HG02571 (cell line): ENCODE measurements around the gene CARD14.
"Not testable (repeated sequence)": the region's sequence is repeated elsewhere in the genome, so short reads cannot be mapped to it uniquely, and the experiment has no call there.

Experiments used
- ATAC-seq: cut with Tn5 transposase; IDR thresholded peaks from one replicate; pipeline ENCODE4 v1.9.1; 2021; ENCODE audit warnings: mild to moderate bottlenecking, moderate library complexity; ENCODE audit not compliant: unreplicated experiment

Gene CARD14

DNA sequence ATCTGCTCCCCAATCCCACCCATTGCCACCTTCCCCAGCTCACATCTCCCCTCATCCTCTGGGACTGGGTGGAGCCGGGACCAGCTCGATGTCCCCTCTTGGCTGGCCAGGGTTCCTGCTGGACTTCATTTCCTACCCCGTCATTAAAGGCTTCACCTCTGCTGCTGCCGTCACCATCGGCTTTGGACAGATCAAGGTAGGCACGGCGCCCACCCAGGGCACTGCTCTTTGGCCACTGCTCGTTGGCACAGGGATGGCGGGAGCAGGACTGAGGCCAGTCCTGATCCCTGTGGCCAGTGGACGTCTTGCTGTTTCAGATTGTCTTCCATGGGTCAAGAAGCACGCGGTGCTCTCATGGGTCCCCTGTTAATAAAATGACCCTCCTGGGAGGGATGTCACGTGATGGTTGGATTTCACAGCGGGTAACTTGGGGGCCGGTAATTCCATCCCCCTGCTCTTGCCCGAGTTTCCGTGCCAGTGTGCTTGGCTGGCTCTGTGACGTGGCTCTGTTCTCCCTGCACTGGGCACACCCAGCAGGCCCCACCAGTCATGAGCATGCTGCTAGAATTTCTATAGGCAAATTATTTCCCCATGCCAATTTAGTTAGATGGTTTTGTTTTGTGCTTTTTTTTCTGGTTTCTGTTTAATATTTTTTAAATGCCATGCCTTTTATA is 53.4 kb downstream of the CARD14 start:
- no peak for ATAC-seq

DNA sequence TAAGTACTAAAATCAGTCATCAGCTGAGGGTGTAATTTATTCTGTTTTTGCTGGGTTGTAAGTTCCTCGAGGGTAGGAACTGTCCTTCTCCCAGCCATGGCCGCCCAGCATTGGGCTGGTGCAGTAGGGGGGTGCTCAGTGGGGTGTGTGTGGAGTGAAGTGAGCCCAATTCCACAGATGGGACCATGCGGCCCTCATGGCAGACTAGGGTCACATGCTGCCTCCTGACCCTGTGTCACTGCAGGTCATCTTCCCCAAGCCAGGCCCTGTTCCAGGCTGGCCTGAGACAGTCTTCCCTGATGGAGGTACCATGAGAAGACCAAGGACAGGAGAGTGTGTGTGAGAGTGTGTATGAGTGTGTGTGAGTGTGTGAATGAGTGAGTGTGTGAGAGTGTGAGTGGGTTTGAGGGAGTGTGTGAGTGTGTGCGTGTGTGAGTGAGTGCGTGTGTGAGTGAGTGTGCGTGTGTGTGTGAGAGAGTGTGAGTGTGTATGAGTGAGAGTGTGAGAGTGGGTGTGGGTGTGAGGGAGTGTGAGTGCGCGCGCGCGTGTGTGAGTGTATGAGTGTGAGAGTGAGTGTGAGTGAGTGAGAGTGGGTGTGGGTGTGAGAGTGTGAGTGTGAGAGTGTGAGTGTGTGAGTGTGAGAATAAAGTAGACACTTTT is 54.1 kb downstream of the CARD14 start:
- ATAC-seq, result no peak

DNA sequence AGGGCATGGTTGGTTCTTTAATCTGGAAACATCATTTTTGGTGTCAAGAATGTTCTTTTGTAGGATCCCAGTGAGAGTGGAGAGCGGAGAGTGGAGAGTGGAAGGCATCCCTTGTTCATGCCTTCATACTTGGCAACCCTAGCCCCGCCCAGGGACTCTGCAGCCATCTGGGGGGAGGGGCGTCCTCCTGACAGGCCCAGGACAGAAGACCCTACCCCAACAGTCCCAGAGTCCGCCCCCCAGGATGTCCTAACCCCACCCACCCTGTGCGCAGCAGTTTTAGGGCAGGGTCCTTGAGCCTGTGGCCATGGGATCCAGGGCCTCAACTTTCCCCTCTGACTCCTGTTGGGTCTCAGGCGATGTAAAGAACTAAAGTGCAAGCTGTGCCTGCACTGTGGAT is 54.9 kb downstream of the CARD14 start:
- ATAC-seq, result no peak

DNA sequence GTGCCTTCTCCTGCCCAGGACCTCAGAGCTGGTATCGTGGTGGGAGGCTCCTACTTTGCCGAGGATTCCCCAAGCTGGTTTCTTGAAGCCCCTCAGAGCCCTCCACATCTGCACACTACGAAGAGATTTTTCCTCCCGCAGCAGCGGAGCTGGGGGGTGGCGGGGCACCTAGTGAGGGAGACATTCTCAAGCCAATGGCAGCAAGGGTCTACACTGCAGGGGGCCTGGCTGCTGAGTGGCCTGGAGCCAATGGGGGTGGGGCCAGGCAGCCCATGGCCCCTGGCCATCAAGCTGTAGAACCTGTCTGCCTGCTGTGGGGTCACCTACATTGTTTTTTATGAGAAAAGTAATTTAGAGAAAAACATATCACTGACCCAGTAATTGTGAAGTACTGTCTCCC is 55.4 kb downstream of the CARD14 start:
- no peak for ATAC-seq

DNA sequence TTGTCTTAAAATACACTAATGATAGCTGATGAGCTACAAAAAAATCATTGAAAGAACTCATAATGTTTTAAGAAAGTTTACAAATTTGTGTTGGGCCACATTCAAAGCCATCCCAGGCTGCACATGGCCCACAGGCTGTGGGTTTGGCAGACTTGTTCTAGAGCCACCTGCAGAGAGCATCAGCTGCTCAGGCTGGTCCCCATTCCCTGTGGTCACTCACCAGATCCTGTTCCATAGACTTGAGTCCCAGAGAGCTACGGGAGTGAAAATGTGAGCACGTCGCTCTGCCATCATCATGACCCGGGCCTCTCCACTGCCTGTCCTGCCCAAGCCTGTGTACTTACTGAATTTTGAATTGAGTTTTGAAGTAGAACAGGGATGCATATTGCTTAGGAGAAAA is 57.3 kb downstream of the CARD14 start:
- ATAC-seq, result no peak

DNA sequence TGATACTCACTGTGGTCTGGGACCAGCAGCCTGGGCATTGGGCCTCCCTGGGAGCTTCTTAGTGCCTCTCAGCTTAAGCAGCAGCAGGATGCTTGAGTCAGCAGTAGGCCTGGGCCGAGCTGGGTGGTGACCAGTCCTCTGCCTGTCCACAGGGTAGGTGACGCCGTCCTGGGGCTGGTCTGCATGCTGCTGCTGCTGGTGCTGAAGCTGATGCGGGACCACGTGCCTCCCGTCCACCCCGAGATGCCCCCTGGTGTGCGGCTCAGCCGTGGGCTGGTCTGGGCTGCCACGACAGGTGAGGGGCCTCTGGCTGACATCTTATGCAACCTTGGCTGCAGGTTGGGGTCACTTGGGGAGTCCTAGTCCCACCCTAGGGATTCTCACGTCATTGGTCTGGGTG is 57.8 kb downstream of the CARD14 start:
- ATAC-seq, result no peak

DNA sequence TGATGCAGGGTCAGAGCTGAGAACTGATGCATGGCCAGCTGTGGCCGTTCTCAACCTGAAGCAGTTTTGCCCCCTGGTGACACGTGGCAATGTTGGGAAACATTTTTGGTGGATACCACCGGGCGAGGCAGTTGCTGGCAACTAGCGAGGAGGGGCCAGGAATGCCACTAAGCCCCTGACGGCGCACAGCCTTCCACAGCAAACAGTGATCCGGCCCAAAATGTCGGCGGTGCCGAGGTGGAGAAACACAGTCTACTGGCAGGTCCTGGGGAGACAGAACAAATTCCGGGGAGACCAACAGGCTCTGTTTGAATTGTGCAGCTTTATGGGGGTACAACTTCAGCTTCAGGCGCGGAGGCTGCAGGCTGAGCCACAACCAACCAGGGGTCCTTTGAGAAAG is 58.6 kb downstream of the CARD14 start:
- no peak for ATAC-seq

DNA sequence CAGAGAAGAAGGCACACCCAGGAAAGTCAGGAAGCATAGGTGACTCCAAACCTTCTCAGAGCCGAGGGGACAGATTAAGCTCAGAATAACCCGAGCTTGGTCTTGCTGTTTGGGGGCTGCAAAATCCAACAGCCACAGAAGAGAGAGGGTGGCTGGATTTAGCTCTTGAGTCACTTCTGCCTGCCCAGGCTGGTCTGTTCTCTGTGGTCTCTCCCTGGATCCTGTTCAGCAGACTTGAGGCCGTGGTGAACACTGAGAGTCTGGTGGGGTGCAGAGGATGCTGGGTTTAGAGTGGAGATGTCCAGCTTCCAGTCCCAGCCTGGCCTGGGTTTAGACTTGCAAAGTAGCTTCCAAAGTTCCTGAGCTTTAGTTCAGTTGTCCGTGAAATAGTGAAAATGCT is 59.2 kb downstream of the CARD14 start:
- ATAC-seq, result no peak

DNA sequence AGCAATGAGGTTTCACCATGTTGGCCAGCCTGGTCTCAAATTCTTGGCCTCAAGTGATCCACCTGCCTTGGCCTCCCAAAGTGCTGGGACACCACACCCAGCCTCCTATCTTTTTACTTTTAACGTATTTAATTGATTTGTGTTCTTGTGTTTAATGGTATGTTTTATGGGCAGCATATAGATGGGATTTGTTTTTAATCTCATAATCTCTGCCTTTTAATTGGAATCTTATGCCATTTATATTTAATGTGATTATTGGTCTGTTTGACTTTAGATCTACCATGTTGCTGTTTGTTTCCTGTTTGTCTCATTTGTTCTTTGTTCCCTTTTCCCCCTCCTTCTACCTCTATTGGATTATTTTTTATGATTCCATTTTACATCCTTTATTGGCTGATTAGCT is 62.6 kb downstream of the CARD14 start:
- no peak for ATAC-seq

DNA sequence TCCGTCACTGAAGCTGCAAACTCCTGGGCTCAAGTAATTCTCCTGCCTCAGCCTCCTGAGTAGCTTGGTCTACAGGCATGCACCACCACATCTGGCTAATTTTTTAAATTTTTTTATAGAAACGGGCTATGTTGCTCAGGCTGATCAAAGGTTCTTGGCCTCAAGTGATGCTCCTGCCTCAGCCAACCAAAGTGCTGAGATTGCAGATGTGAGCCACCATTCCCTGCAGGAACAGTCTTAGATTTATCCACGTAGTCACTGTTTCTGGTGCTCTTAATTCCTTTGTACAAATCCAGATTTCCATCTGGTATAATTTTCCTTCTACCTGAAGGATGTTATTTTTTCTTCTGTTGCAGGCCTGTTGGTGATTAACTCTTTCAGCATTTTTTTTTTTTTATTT is 63.4 kb downstream of the CARD14 start:
- ATAC-seq, result no peak

DNA sequence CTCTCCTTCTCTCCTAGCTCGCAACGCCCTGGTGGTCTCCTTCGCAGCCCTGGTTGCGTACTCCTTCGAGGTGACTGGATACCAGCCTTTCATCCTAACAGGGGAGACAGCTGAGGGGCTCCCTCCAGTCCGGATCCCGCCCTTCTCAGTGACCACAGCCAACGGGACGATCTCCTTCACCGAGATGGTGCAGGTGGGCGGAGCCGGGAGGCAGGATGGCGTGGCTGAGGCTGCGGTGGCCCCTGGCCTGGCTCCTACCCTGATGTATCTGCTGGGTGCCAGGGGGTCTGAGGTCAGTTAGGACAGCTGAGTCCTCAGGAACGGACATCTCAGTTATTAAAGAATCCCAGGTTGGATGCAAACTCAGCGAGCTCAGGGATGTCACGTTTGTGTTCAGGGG is 67.1 kb downstream of the CARD14 start:
- ATAC-seq, result no peak

GRCh38 chr17:80237386-80237785 is 67.6 kb downstream of the CARD14 start:
- no peak for ATAC-seq

GRCh38 chr17:80242505-80242904 is 72.7 kb downstream of the CARD14 start:
- no peak for ATAC-seq

DNA sequence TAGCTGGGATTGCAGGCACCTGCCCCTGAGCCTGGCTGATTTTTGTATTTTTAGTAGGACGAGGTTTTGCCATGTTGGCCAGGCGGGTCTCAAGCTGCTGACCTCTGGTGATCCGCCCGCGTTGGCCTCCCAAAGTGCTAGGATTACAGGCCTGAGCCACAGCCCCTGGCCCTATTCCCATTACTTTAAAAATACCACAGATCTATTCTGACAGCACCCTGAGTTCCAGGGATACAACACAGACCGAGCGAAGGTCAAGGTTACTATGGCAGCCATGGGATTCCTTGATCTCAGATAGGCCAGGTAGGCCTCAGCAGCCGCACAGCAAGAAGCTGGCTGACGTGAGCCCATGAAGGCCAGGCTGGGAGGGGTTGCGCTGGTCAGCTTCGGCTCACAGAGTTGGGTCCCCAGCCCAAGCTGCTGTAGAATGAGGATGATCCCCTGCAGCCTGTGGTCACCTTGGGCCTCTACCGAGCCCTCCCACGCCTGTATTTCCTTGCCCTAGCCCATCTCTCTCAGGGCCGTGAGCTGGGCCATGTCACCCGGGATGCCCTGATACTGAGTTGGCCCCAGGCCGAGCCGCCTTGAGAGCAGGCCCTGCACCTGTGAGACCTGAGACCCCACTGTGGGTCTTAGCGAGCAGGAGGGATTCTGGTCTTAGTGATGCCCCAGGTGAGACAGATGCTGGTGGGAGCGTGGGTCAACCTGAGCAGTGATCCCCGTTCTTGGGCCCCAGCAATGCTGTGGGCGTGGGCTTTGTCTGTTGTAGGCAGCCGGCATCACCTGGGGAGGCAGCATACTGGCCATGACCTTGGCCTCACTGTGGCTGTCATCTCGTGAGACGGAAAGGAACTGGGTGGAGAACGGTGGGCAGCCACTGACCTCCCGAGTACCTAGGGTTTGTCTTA is 74.0 kb downstream of the CARD14 start:
- ATAC-seq, result no peak

DNA sequence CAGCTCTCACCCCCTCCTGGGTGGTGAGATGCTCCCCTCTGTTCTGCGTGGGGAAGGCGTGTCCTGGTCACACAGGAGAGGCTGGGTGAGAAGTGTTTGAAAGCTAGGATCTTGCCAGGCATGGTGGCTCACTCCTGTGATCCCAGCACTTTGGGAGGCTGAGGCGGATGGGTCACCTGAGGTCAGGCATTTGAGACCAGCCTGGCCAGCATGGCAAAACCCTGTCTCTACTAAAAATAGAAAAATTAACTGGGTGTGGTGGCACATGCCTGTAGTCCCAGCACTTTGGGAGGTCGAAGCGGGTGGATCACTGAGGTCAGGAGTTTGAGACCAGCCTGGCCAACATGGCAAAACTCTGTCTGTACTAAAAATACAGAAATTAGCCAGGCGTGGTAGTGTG is 74.6 kb downstream of the CARD14 start:
- not testable (repeated sequence) for ATAC-seq

GRCh38 chr17:80244871-80245509 is 75.2 kb downstream of the CARD14 start:
- ATAC-seq, result no peak

GRCh38 chr17:80245566-80246265 is 75.9 kb downstream of the CARD14 start:
- ATAC-seq, result no peak

DNA sequence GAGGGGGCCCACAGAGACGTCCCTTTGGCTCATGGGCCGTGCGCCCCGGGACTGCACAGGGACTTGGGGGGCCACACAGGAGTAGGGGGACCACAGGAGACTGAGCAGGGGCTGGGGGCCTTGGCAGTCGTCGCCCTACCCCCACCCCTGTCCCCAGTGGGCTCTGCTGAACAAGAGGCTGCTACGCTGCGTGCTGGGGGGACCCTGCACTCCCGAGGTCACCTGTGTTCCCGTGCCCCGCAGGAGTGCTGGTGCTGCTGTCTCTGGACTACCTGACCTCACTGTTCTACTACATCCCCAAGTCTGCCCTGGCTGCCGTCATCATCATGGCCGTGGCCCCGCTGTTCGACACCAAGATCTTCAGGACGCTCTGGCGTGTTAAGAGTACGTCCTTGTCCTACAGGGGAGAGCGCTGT is 76.4 kb downstream of the CARD14 start:
- no peak for ATAC-seq

- no peak for ATAC-seq
Observed at GRCh38 chr17:80246726-80247125, 76.9 kb downstream of the CARD14 start.

DNA sequence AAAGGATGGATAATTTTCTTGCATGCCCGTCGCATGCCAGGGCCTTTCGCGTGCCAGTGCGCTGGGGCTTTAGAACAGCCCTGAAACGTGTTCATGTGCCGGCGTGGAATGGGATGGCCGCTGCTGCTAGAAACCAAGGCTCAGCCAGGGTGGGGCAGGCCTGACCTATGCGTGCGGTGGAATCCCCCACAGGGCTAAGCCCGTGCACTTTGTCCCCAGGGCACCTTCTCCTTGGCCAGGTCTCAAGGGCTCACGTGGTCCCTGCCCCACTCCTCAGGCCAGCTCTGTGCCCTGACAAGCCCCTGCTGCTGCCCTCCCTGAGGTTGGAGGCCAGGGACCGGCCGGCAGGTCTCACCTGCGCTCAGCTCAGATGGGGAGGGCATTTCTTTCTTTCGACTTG is 77.7 kb downstream of the CARD14 start:
- ATAC-seq, result no peak
